ENCODE results near the gene CASP6.

CASP6 gene

GRCh38 chr4:109748114-109748513 lies 44.9 kb upstream of the CASP6 start:
- H3K36me3 ChIP-seq: no peaks in the 10 kb centered on the region
- no peaks in the 10 kb centered on the region; the same call in 1 of the 2 replicates for H3K4me1 ChIP-seq
- no peaks in the 10 kb centered on the region for H3K9me3 ChIP-seq
- H3K4me3 ChIP-seq (ENCODE audit: low read depth, low read length): no peak overlapping the region
- TF ChIP-seq CTCF (IDR thresholded peaks at IDR 0.05; ENCODE audit: low read depth, low read length): no peak
- peaks cover 4% of the 10 kb centered on the region for H3K27me3 ChIP-seq
- no peak for DNase-seq

- DNase-seq: no peak
- no peaks in the 10 kb centered on the region for H3K36me3 ChIP-seq
- H3K9me3 ChIP-seq: no peaks in the 10 kb centered on the region
- H3K27me3 ChIP-seq: peaks cover 4% of the 10 kb centered on the region
- no peak for TF ChIP-seq CTCF (IDR thresholded peaks at IDR 0.05; ENCODE audit: low read depth, low read length)
- H3K4me1 ChIP-seq: no peaks in the 10 kb centered on the region; the same call in 1 of the 2 replicates
- H3K4me3 ChIP-seq (ENCODE audit: low read depth, low read length): no peak overlapping the region
Observed at GRCh38 chr4:109746728-109747127, 43.5 kb upstream of the CASP6 start.

GRCh38 chr4:109745830-109746229 lies 42.6 kb upstream of the CASP6 start:
- Histone ChIP-seq H3K9me3 (no peaks in the 10 kb centered on the region), H3K4me1 (no peaks in the 10 kb centered on the region), H3K36me3 (no peaks in the 10 kb centered on the region), H3K4me3 (ENCODE audit: low read depth, low read length) (no peak overlapping the region), H3K27me3 (peaks cover 4% of the 10 kb centered on the region)
- TF ChIP-seq CTCF (IDR thresholded peaks at IDR 0.05; ENCODE audit: low read depth, low read length): no peak
- no peak for DNase-seq

GRCh38 chr4:109739547-109739946 lies 36.3 kb upstream of the CASP6 start:
- H3K4me3 ChIP-seq (ENCODE audit: low read depth, low read length): no peak overlapping the region
- no peak for TF ChIP-seq CTCF (IDR thresholded peaks at IDR 0.05; ENCODE audit: low read depth, low read length)
- no peaks in the 10 kb centered on the region for H3K36me3 ChIP-seq

GRCh38 chr4:109738104-109738872 lies 35.0 kb upstream of the CASP6 start:
- DNase-seq: no peak
- TF ChIP-seq CTCF (IDR thresholded peaks at IDR 0.05; ENCODE audit: low read depth, low read length): no peak
- H3K4me1 ChIP-seq: no peaks in the 10 kb centered on the region
- H3K27me3 ChIP-seq: peaks cover 1% of the 10 kb centered on the region; the same call in 1 of the 2 replicates
- H3K9me3 ChIP-seq: no peaks in the 10 kb centered on the region
- no peak overlapping the region for H3K4me3 ChIP-seq (ENCODE audit: low read depth, low read length)
- no peaks in the 10 kb centered on the region for H3K36me3 ChIP-seq

More at GRCh38 chr4:109739547-109739946, 36.3 kb upstream of the CASP6 start:
- Histone ChIP-seq H3K27me3 (peaks cover 4% of the 10 kb centered on the region; the same call in 1 of the 2 replicates), H3K9me3 (no peaks in the 10 kb centered on the region), H3K4me1 (no peaks in the 10 kb centered on the region)
- no peak for DNase-seq

Measured in BE2C (cell line).